Measurements from ENCODE around the gene ZNF226. TPM values are rescaled to one million over a fixed set of nuclear protein-coding genes. Genes with fewer than 3 reads are reported as not detected.

ZNF226 gene
- total and polyA plus RNA-seq, 11 donors = 12.2 to 29.2 (median 20.6) TPM

DNA sequence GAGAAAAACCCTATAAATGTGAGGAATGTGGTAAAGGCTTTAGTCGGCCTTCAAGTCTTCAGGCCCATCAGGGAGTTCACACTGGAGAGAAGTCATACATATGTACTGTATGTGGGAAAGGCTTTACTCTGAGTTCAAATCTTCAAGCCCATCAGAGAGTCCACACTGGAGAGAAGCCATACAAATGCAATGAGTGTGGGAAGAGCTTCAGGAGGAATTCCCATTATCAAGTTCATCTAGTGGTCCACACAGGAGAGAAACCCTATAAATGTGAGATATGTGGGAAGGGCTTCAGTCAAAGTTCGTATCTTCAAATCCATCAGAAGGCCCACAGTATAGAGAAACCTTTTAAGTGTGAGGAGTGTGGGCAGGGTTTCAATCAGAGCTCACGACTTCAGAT lies 11.7 kb downstream of the ZNF226 start:
- intact Hi-C loops (cut with DNase I) = no loop called here
- H3K4me3 ChIP-seq = no peak overlapping the region
- 97 to 100% (median 99%) methylated on average over 3 of the region's 3 CpGs for WGBS, 4 donors
- TF ChIP-seq, protein P1, sequence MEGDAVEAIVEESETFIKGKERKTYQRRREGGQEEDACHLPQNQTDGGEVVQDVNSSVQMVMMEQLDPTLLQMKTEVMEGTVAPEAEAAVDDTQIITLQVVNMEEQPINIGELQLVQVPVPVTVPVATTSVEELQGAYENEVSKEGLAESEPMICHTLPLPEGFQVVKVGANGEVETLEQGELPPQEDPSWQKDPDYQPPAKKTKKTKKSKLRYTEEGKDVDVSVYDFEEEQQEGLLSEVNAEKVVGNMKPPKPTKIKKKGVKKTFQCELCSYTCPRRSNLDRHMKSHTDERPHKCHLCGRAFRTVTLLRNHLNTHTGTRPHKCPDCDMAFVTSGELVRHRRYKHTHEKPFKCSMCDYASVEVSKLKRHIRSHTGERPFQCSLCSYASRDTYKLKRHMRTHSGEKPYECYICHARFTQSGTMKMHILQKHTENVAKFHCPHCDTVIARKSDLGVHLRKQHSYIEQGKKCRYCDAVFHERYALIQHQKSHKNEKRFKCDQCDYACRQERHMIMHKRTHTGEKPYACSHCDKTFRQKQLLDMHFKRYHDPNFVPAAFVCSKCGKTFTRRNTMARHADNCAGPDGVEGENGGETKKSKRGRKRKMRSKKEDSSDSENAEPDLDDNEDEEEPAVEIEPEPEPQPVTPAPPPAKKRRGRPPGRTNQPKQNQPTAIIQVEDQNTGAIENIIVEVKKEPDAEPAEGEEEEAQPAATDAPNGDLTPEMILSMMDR (IDR thresholded peaks at IDR 0.05) = no peak
- no peak for TF ChIP-seq POLR2A (IDR thresholded peaks at IDR 0.05)
- no peaks in the 10 kb centered on the region for H3K27me3 ChIP-seq
- peaks cover 0 to 100% (median 79%) of the 10 kb centered on the region in 12 donors for H3K9me3 ChIP-seq
- H3K36me3 ChIP-seq = peaks cover 16 to 61% (median 56%) of the 10 kb centered on the region in 9 donors
- no peaks in the 10 kb centered on the region for H3K4me1 ChIP-seq
- no peak overlapping the region for H3K27ac ChIP-seq
- no peak for ATAC-seq
- no peak for DNase-seq

DNA sequence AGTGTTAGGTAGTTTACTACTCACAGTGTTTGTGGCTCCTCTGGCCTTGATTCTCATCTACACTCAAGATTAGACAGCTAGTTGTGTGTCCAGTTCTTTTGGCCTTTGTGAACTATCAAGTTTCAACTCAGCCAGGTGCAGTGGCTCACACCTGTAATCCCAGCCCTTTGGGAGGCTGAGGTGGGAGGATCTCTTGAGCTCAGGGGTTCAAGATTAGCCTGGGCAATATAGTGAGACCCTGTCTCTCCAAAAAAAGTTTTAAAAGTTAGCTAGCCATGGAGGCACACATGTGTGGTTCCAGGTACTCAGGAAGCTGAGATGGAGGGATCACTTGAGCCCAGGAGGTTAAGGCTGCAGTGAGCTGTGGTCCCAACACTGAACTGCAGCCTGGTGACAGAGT lies 16.1 kb downstream of the ZNF226 start:
- TF ChIP-seq, protein P1 (IDR thresholded peaks at IDR 0.05) = no peak
- no peak for TF ChIP-seq POLR2A (IDR thresholded peaks at IDR 0.05)
- ATAC-seq = no peak
- Histone ChIP-seq H3K27me3 (no peaks in the 10 kb centered on the region), H3K9me3 (peaks cover 0 to 94% (median 51%) of the 10 kb centered on the region in 12 donors), H3K4me3 (no peak overlapping the region), H3K4me1 (no peaks in the 10 kb centered on the region), H3K36me3 (peaks cover 3 to 17% (median 13%) of the 10 kb centered on the region in 9 donors), H3K27ac (no peak overlapping the region)
- intact Hi-C loops (cut with DNase I) = no loop called here
- DNase-seq = no peak

DNA sequence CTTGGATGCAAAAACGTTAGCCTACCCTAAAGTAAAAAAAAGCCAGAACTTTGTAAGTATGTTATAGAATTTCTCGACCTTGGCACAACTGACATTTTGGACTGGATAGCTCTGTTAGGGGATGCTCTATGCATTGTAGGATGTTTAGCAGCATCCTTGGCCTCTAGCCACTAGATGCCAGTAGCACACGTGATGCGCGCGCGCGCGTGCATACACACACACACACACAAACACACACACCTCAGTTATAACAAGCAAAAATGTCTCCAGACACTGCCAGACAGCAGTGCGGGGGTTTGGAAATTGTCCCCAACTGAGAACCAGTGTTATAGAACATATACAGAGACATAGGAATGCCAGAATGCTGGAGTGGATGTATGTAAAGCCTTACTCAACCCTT lies 17.2 kb downstream of the ZNF226 start:
- intact Hi-C loops (cut with DNase I) = no loop called here
- no peak for ATAC-seq
- Histone ChIP-seq H3K9me3 (peaks cover 0 to 85% (median 44%) of the 10 kb centered on the region in 12 donors), H3K27ac (no peak overlapping the region), H3K4me1 (no peaks in the 10 kb centered on the region), H3K36me3 (peaks cover 0 to 5% (median 1%) of the 10 kb centered on the region in 9 donors), H3K4me3 (no peak overlapping the region), H3K27me3 (no peaks in the 10 kb centered on the region)
- no peak for TF ChIP-seq POLR2A (IDR thresholded peaks at IDR 0.05)
- TF ChIP-seq, protein P1 (IDR thresholded peaks at IDR 0.05) = no peak
- 83 to 92% (median 85%) methylated on average over 10 of the region's 10 CpGs for WGBS, 4 donors
- DNase-seq = no peak

DNA sequence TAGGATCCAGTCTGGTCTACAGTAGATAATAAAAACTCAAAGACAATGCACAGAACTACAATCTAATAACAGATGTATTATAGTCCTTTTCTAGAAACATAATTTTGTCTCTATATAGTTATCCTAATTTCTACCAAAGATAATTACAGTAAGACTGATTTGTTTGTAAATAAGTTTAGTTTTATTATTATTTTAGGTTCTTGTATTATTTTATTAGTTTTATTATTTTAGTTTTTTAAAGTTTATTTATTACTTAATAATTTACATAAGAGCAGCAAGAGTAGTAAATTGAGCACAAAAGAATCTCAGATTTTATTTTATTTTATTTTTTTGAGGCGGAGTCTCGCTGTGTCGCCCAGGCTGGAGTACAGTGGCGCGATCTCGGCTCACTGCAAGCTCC lies 25.1 kb downstream of the ZNF226 start:
- Histone ChIP-seq H3K4me3 (no peak overlapping the region), H3K36me3 (no peaks in the 10 kb centered on the region), H3K27me3 (no peaks in the 10 kb centered on the region), H3K27ac (no peak overlapping the region), H3K4me1 (no peaks in the 10 kb centered on the region), H3K9me3 (peaks cover 0 to 42% (median 4%) of the 10 kb centered on the region in 12 donors)
- ATAC-seq (no peak), DNase-seq (no peak)
- WGBS, 4 donors = 92 to 99% (median 97%) methylated on average over 6 of the region's 6 CpGs
- intact Hi-C loops (cut with DNase I) = no loop called here
- TF ChIP-seq, protein P1 (IDR thresholded peaks at IDR 0.05) = no peak
- no peak for TF ChIP-seq POLR2A (IDR thresholded peaks at IDR 0.05)

Measured in heart left ventricle (tissue), 16 donors.